Left kidney (tissue), 8 donors: Measurements from ENCODE around the gene CSN2. TPM values are rescaled to one million over a fixed set of nuclear protein-coding genes. Genes with fewer than 3 reads are reported as not detected.
"Not testable (repeated sequence)": the region's sequence is repeated elsewhere in the genome, so short reads cannot be mapped to it uniquely, and the experiment has no call there.

ENCODE experiments used
- DNase-seq: peaks from one replicate; pipeline ENCODE4 v3.0.0-alpha.2; 2013
- long read RNA-seq, 8 donors: transcript quantifications; one replicate each; lab custom pipeline, GENCODE V29; 2026
- polyA plus RNA-seq: library from polyadenylated mRNA; unstranded; fragments of 120-200 nt; gene quantifications from one replicate; pipeline ENCODE4 v1.2.1, GENCODE V29; 2013; ENCODE audit not compliant: insufficient read length

CSN2 gene
- not detected for polyA plus RNA-seq
- long read RNA-seq, donor 1 = 0 reads
- long read RNA-seq, donor 2 = 0 reads
- long read RNA-seq, donor 3 = 0 reads
- long read RNA-seq, donor 4 = 0 reads
- long read RNA-seq, donor 5 = 0 reads
- long read RNA-seq, donor 6 = 0 reads
- long read RNA-seq, donor 7 = 0 reads
- long read RNA-seq, donor 8 = 0 reads

DNA sequence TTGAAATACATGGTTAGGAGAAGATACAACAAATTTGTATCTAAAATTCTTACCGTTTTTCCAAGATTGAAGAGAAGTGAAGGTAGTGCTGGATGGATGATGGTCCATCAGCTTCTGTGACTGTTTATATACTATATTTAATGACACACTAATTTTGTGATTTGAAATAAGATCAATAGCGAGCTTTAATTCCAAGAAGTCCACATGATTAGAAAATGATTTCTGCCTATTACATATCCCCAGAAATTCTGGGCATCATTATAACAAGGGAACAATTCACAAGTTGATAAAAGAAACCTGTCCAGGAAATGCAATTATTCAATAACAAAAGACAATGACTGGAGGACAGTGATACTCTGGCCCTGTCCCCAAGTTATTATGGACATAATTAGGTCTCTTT, at the start of gene CSN2:
Gene CSN2 (minus strand): TSS at position 101 of the 400 bp plus-strand sequence. CDS start 4,733 bp downstream, outside the sequence.
- DNase-seq = no peak

GRCh38 chr4:70008771-70009170, 43.2 kb upstream of the CSN2 start:
- no peak for DNase-seq

GRCh38 chr4:70002507-70002906, 37.0 kb upstream of the CSN2 start:
- DNase-seq = no peak

- DNase-seq = no peak
Observed at GRCh38 chr4:70000711-70001110, 35.2 kb upstream of the CSN2 start.

DNA sequence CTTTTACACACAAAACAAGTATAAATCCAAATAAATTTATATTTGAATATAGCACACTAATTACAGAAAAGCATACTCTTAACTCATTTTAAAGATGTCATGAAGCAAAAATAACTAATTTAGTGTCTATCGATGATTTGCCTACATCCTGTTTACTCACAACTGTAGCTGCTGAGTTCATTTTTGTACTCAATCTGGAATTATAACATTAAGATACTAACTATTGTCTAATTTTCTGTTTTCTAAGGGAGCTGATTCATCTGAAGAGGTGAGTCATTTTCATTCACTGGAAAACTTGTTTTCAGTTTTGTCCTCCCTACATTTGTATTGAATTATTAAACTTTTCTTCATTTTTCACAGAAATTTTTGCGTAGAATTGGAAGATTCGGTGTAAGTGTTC, 33.9 kb upstream of the CSN2 start:
- no peak for DNase-seq

DNA sequence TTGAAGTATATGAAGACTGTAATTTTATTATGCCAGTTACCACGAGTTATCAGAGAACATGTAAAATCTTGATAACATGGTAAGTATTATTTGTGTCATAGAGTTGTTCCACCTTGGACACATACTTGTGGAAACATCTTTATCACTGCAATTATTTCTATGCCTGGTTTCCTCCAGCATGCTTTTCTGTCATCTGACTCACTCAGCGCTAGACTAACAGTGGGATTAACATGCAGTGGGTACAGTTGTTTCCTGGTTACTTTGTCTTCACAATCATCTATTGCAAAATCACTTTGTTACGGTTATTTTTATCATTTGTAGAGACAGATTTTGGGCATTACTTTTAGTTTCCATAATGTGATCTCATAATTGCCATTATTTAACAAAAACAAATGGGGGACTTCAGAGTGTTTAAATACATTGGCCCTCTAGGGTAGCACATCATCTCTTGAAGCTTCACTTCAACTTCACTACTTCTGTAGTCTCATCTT, 30.0 kb upstream of the CSN2 start, which contains the start of gene STATH:
Gene STATH (plus strand): TSS at position 441 of the 491 bp plus-strand sequence. CDS start 2,472 bp downstream, outside the sequence.
- no peak for DNase-seq

DNA sequence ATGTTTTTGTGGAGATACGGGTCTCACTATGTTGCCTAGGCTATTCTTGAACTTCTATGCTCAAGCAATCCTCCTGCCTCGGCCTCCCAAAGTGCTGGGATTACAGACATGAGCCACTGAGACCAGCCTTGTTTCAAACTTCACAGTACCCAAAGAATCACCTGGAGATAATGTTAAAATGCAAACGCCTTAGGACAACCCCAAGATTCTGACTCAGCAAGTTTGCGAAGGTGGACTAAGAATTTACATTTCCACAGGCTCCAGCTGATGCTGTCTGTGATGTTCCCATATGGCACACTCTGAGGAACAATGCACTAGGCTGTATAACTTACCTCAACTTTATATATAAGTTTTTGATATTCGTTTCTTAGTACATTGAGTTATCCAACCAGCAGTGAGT, 29.3 kb upstream of the CSN2 start:
- no peak for DNase-seq

GRCh38 chr4:69991016-69991415, 25.5 kb upstream of the CSN2 start:
- no peak for DNase-seq

DNA sequence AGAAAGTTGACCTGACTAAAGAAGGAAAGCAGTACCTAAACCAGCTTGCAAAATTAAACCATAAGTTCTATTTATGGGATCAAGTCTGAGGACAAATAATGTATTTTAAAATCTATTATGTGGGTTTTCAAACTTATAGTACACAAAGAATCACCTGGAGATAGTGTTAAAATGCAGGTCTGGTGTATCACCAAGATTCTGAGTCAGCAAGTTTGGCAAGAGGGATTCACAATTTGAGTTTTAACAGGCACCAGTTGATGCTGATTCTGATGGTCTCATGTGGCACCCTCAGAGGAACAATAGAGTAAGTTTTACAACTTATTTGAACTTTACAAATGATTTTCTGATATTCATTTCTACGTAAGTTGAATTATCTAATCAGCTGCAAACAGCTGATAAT, 21.1 kb upstream of the CSN2 start:
- no peak for DNase-seq

- DNase-seq = peak; percentile 17
Observed at GRCh38 chr4:69984030-69984443, 18.5 kb upstream of the CSN2 start.

DNA sequence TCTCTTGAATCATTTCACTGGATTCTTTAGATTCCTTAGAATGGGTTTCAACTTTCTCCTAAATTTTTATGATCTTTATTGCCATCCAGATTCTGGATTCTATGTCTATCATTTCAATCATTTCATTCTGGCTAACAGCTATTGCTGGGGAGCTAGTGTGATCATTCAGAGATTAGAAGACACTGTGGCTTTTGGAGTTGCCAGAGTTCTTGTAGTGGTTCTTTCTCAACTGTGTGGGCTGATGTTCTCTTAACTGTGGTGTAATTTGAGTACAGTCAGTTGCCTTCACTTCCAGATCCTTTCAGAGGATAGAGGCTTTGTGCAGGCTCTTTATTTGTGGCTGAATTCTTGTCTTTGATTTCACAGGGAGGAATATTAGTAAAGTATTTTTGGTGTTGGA, 12.1 kb upstream of the CSN2 start:
- DNase-seq = no peak

DNA sequence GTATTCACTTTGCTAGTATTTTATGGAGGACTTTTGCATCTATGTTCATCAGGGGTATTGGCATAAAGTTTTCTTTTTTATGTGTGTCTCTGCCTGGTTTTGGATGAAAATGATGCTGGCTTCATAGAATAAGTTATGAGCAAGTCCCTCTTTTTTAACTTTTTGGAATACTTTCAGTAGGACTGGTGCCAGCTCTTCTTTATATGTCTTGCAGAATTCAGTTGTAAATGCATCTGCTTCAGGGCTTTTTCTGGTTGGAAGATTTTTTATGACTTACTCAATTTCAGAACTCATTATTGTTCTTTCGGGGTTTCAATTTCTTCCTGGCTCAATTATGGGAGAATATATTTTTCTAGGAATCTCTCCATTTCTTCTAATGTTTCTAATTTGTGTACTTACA, 9.1 kb upstream of the CSN2 start:
- DNase-seq = no peak

- DNase-seq = no peak
Observed at GRCh38 chr4:69970071-69970470, 4.5 kb upstream of the CSN2 start.

DNA sequence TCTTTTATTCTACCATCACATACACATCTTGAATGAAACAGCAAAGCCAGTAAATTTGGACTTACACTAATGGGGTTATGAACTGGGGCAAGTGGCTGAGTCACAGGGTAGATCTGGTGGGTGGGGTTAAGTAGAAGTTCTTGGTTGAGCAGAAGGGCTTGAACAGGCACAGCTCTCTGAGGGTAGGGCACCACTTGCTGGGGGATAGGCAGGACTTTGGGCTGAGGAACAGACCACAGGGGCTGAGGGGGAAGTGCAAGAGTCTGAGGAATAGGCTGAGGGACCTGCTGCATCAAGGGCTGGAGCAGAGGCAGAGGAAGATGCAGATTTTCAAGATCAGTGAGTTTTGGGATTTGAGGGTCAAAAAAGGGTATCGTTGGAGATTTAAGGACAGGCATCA, 8.3 kb downstream of the CSN2 start:
- no peak for DNase-seq

DNA sequence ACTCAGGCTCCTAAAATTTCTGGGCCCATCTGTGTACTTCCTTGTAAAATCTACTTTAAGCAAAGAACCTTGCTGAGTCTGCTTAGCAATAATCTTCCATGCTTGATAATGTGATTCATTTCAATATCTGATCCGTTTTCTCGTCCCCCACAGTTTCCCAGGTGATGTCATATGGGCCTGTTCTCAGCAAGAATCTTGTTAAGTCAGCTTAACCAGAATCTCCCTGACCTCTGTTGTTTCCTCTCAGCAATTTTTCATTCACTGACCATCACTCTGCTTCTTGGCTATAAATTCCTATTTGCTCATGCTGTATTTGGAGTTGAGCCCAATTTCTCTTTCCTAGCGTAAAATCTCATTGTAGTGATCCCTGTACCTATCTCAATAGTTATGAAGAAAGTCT, 13.9 kb downstream of the CSN2 start:
- no peak for DNase-seq

GRCh38 chr4:69936566-69936965, 29.0 kb downstream of the CSN2 start:
- no peak for DNase-seq

DNA sequence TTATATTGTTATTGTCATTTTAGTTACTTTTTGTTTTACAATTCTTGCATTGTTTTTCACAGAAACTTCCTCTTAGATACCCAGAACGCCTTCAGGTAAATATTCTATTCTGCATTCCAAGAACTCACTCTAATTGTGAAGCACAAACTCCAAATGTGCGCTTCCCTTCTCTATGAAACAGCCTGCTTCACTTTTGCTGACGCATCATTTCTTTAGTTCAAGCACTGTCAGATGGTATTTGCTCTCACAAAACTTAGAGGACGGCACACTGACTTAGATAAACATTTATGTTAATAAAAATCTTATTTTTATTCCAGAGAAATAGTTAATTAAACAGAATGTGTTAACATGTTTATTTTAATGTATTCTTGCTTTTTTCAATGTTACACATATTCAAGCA, 31.4 kb downstream of the CSN2 start:
- DNase-seq = no peak

- no peak for DNase-seq
Observed at GRCh38 chr4:69930768-69931167, 34.8 kb downstream of the CSN2 start, which contains the start of gene CSN1S1. CSN1S1 (plus strand) TSS chr4:69931068; CDS start chr4:69932556, 1,488 bp downstream.

DNA sequence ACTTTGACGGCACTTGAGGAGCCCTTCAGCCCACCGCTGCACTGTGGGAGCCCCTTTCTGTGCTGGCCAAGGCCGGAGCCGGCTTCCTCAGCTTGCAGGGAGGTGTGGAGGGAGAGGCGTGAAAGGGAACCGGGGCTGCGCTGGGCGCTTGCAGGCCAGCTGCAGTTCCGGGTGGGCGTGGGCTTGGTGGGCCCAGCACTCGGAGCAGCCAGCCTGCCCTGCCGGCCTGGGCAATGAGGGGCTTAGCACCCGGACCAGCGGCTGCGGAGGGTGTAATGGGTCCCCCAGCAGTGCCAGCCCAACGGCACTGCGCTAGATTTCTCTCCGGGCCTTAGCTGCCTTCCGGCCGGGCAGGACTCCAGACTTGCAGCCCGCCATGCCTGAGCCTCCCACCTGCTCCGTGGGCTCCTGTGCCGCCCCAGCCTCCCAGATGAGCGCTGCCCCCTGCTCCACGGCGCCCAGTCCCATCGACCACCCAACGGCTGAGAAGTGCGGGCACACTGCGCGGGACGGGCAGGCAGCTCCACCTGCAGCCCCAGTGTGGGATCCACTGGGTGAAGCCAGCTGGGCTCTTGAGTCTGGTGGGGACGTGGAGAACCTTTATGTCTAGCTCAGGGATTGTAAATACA, 41.6 kb downstream of the CSN2 start:
- DNase-seq = not testable (repeated sequence)

DNA sequence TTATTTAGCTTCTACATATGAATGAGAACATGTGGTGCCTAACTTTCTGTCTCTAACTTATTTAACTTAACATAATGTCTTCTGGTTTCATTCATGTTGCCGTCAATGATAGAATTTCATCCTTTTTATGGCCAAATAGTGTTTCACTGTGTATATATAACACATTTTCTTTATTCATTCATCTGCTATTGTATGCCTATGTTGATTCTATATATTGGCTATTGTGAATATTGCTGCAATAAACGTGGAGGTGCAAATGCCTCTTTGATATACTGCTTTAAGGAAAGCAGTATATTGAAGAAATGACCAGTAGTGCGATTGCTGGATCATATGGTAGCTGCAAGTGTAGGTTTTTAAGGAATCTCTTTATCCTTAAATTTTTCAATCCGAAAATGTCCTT, 44.7 kb downstream of the CSN2 start:
- DNase-seq = no peak

DNA sequence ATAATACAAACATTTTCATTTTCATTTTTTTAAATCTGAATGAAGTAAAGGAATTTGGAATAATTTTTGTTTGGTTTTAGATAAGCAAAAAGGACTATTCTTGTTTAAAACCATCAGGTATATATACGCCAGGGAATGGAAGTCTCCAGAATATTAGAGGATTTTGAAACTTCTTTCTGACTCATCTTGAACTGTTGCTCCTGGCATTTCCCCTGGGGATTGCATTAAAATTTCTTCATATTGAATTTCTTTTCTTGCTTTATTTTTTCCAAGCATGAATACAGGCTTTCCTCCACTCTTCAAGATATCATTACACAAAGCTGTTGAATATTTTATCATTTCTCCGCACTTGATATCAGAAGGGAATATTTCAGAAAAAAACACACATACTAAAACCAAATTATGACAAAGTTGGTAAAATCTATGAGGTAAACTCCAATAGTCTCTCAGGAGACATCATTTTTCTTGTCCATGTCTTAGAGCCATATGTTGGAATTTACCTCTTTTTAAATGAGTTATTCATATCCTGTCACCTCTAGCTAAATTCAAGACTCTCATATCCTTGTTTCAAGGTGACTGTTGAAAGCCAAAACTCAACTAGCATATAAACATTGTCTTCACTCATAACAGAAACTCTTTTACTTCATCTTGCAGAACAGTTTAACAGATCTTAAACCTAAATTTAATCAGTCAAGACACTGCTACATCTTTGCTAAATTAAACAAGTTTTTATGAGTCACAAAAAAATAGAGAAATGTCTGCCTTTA, 55.3 kb downstream of the CSN2 start:
- no peak for DNase-seq

DNA sequence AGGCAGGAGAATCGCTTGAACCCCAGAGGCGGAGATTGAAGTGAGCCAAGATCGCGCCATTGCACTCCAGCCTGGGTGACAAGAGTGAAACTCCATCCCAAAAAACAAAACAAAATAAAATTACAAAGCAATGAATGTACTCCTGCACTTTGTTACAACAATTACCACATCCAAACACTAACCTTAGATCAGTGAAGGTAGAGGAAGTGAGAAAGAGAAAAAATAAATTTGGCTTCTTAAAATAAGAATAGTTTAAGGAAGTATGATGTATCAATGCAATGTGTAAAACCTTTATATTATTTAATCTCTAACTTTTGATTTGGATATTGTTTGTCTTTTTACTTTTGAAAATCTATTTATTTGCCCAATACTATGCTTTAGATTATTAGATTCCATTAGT, 56.3 kb downstream of the CSN2 start:
- no peak for DNase-seq

GRCh38 chr4:69907151-69907550, 58.4 kb downstream of the CSN2 start:
- no peak for DNase-seq
